RPMI7951 (cell line): ENCODE data around the gene CNDP1. TPM values are rescaled to one million over a fixed set of nuclear protein-coding genes. Genes with fewer than 3 reads are reported as not detected.

Source experiments
- DNase-seq: peaks from one replicate; pipeline ENCODE4 v3.0.0-alpha.2; 2012; ENCODE audit warnings: low read depth
- total RNA-seq: library from RNA; depleted of rRNA; stranded (reverse); fragments of >200 nt; shearing (Covaris generic); gene quantifications from 2 replicates; pipeline ENCODE4 v1.2.3, GENCODE V29; 2014

The CNDP1 gene
- total RNA-seq, 1 experiment from 2014 or later = not detected

GRCh38 chr18:74506448-74507084, 27.7 kb upstream of the CNDP1 start:
- DNase-seq = no peak

GRCh38 chr18:74507097-74507881, 27.0 kb upstream of the CNDP1 start:
- DNase-seq = no peak

- no peak for DNase-seq
Measured at GRCh38 chr18:74507927-74508326, 26.4 kb upstream of the CNDP1 start.

GRCh38 chr18:74508366-74508765, 25.9 kb upstream of the CNDP1 start:
- DNase-seq = no peak

GRCh38 chr18:74508821-74509225, 25.5 kb upstream of the CNDP1 start:
- no peak for DNase-seq

GRCh38 chr18:74509856-74510769, 24.2 kb upstream of the CNDP1 start:
- DNase-seq = no peak

- no peak for DNase-seq
Measured at GRCh38 chr18:74510770-74511095, 23.6 kb upstream of the CNDP1 start.

GRCh38 chr18:74511823-74512222, 22.5 kb upstream of the CNDP1 start:
- no peak for DNase-seq

GRCh38 chr18:74512321-74513053, 21.8 kb upstream of the CNDP1 start:
- no peak for DNase-seq

GRCh38 chr18:74513149-74513882, 21.0 kb upstream of the CNDP1 start:
- DNase-seq = no peak

- DNase-seq = no peak
Measured at GRCh38 chr18:74513883-74514205, 20.5 kb upstream of the CNDP1 start.

GRCh38 chr18:74514860-74515495, 19.3 kb upstream of the CNDP1 start:
- no peak for DNase-seq

- DNase-seq = no peak
Measured at GRCh38 chr18:74515620-74516231, 18.6 kb upstream of the CNDP1 start.

GRCh38 chr18:74516271-74517235, 17.7 kb upstream of the CNDP1 start:
- no peak for DNase-seq

- no peak for DNase-seq
Measured at GRCh38 chr18:74517236-74517630, 17.1 kb upstream of the CNDP1 start.

- DNase-seq = no peak
Measured at GRCh38 chr18:74518456-74519295, 15.6 kb upstream of the CNDP1 start.

- DNase-seq = no peak
Measured at GRCh38 chr18:74519320-74520095, 14.8 kb upstream of the CNDP1 start.
